Breast epithelium (tissue), 4 donors: Measurements from ENCODE around the gene DNAJC22. TPM values are rescaled to one million over a fixed set of nuclear protein-coding genes. Genes with fewer than 3 reads are reported as not detected.

ENCODE experiments used
- DNase-seq, 2 donors: peaks; one replicate each; pipeline ENCODE4 v3.0.0-alpha.2; 2019; ENCODE audit warnings: low spot score in 2 of 2
- H3K27ac ChIP-seq, 2 donors: fragments of 200-600 bp; sonication (generic) in 1 of 2; one replicate each; pipeline ENCODE4 v1.5.1; 2016 to 2019; ENCODE audit warnings: mild to moderate bottlenecking in 1 of 2
- H3K27me3 ChIP-seq, 2 donors: fragments of 200-600 bp; sonication (generic) in 1 of 2; one replicate each; pipeline versions ENCODE4 v1.5.1 to v1.6.0; 2017 to 2019; ENCODE audit warnings: control low read depth in 1 of 2, mild to moderate bottlenecking in 1 of 2
- H3K36me3 ChIP-seq: fragments of 200-600 bp; one replicate; pipeline ENCODE4 v1.5.1; 2019
- H3K4me1 ChIP-seq, 2 donors: fragments of 200-600 bp; sonication (generic); one replicate each; pipeline ENCODE4 v1.5.1; 2016 to 2019; ENCODE audit warnings: control low read depth in 1 of 2
- H3K4me3 ChIP-seq, 3 donors: fragments of 200-600 bp; sonication (generic); 1 replicate in 2 of 3; 2 replicates in 1 of 3; pipeline ENCODE4 v1.5.1; 2016 to 2019; ENCODE audit warnings: mild to moderate bottlenecking in 3 of 3, moderate library complexity in 2 of 3
- H3K9me3 ChIP-seq, 2 donors: fragments of 200-600 bp; sonication (generic) in 1 of 2; one replicate each; pipeline ENCODE4 v1.5.1; 2016 to 2019; ENCODE audit warnings: control low read depth in 1 of 2
- POLR2A ChIP-seq: fragments of 450-650 bp; IDR thresholded peaks from one replicate; pipeline ENCODE4 v1.6.1; 2016; ENCODE audit warnings: antibody characterized with exemption, mild to moderate bottlenecking, moderate library complexity
- POLR2AphosphoS5 ChIP-seq, 3 donors: sonication (generic); formaldehyde crosslinking; IDR thresholded peaks; one replicate each; pipeline ENCODE4 v1.6.1; 2017; ENCODE audit warnings: antibody characterized with exemption in 3 of 3
- intact Hi-C: fragments of 100-400 bp; cut with DNase I; formaldehyde crosslinking; loops from one replicate; pipeline ENCODE4 v1.15.1; 2023; ENCODE audit warnings: low total_unique reads
- total RNA-seq, 3 donors: library from RNA; depleted of rRNA; stranded (reverse); fragments of >200 nt; gene quantifications; one replicate each; pipeline ENCODE4 v1.1.0, GENCODE V29; 2016
- TF ChIP-seq, protein P1 (sequence below), 3 donors: fragments of 450-650 bp; IDR thresholded peaks; one replicate each; pipeline ENCODE4 v1.5.1; 2016 to 2017; ENCODE audit warnings: antibody characterized with exemption in 3 of 3, mild to moderate bottlenecking in 3 of 3, moderate library complexity in 3 of 3

The DNAJC22 gene
- total RNA-seq, 3 donors from 2014 or later: 3.6 to 5.0 TPM; not detected in 1

DNA sequence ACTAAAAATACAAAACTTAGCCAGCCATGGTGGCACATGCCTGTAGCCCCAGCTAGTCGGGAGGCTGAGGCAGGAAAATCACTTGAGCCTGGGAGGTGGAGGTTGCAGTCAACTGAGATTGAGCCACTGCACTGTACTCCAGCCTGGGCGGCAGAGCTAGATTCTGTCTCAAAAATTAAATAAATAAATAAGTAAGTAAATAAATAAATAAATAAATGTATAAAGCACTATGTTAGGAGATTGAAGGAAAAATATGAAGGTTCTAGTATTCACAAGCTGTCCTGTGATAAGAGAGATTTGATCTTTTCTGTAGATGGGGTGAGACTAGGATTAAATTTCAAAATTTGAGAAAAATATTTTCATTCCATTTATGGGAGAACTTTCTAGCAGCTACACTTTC is 5.7 kb downstream of the DNAJC22 start:
- intact Hi-C loops: no loop called here
- Histone ChIP-seq H3K36me3 (no peaks in the 10 kb centered on the region), H3K27me3 (peaks cover 0 to 9% of the 10 kb centered on the region in 2 donors), H3K9me3 (no peaks in the 10 kb centered on the region), H3K4me1 (peaks cover 2 to 8% of the 10 kb centered on the region in 2 donors), H3K27ac (no peak overlapping the region), H3K4me3 (no peak overlapping the region)
- TF ChIP-seq POLR2A: no peak
- TF ChIP-seq, protein P1, sequence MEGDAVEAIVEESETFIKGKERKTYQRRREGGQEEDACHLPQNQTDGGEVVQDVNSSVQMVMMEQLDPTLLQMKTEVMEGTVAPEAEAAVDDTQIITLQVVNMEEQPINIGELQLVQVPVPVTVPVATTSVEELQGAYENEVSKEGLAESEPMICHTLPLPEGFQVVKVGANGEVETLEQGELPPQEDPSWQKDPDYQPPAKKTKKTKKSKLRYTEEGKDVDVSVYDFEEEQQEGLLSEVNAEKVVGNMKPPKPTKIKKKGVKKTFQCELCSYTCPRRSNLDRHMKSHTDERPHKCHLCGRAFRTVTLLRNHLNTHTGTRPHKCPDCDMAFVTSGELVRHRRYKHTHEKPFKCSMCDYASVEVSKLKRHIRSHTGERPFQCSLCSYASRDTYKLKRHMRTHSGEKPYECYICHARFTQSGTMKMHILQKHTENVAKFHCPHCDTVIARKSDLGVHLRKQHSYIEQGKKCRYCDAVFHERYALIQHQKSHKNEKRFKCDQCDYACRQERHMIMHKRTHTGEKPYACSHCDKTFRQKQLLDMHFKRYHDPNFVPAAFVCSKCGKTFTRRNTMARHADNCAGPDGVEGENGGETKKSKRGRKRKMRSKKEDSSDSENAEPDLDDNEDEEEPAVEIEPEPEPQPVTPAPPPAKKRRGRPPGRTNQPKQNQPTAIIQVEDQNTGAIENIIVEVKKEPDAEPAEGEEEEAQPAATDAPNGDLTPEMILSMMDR (IDR thresholded peaks at IDR 0.05): no peak
- no peak for DNase-seq

GRCh38 chr12:49355913-49356312 is 9.2 kb downstream of the DNAJC22 start:
- DNase-seq: no peak
- no peaks in the 10 kb centered on the region for H3K4me1 ChIP-seq
- TF ChIP-seq POLR2A: no peak
- TF ChIP-seq, protein P1 (IDR thresholded peaks at IDR 0.05): no peak
- no peak for TF ChIP-seq POLR2AphosphoS5 (IDR thresholded peaks at IDR 0.05)
- H3K27me3 ChIP-seq: no peaks in the 10 kb centered on the region
- no peaks in the 10 kb centered on the region for H3K36me3 ChIP-seq
- no peak overlapping the region for H3K4me3 ChIP-seq
- intact Hi-C loops: no loop called here
- H3K27ac ChIP-seq: no peak overlapping the region
- no peaks in the 10 kb centered on the region for H3K9me3 ChIP-seq

DNA sequence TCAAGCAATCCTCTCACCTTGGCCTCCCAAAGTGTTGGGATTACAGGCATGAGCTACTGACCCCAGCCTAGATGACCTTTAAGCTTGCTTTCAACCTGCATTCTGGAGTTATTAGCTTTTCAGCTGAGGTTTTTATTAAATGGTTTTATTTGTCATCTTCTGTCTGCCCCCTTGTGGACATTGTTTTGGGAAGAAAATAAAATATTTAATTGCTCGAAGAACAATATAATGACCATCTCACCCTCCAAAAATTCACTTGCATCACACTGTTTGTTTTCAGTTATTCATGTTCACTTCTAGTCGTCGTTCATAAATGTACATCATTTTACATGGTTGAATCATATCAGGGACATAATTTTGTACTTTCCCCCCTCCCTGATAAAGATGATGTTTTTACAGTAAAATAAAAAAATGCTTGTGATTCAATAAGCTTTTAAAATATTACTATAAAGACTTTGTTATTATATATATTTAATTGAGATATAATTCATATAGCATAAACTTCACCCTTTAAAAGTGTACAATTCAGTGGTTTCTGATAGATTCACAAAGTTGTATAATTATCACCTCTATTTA is 10.5 kb downstream of the DNAJC22 start:
- Histone ChIP-seq H3K9me3 (no peaks in the 10 kb centered on the region), H3K27me3 (no peaks in the 10 kb centered on the region), H3K27ac (no peak overlapping the region), H3K36me3 (no peaks in the 10 kb centered on the region), H3K4me1 (no peaks in the 10 kb centered on the region), H3K4me3 (no peak overlapping the region)
- TF ChIP-seq, protein P1 (IDR thresholded peaks at IDR 0.05): peak; percentile 21 to 36 (median 27)
- no peak for TF ChIP-seq POLR2A
- TF ChIP-seq POLR2AphosphoS5 (IDR thresholded peaks at IDR 0.05): no peak
- DNase-seq: no peak
- intact Hi-C loops: no loop called here

DNA sequence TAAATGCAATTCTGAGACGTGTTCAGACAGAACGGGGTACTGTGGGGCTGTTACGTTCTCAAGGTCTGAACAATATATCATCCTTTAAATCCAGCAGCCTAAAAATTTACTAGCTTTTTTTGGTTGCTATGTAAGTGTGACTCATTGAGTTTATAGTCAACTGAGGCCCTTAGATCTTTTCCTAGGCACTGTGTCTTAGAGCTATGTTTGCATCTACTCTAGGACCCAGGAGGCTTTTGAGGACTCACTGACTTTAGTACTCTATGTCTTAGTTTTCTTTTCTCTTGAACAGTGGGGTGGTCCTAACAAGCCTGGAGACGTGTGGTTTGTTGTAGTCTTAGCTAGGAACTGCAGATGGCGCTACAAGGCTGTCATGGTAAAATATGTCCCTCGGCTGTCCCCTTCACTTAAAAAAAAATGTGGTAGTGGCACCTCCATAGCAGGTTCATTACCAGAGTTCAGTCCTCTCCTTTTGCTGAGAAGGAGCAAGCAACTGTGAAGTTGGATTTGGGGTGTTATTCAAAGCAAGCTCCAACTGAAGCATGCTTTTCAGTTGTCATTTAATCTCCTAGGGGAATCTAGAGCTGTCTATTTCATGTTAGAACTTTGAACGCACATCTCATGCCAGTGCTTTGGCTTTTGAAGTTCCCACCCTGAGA is 11.9 kb downstream of the DNAJC22 start:
- no peak for DNase-seq
- Histone ChIP-seq H3K27me3 (no peaks in the 10 kb centered on the region), H3K4me1 (no peaks in the 10 kb centered on the region), H3K36me3 (no peaks in the 10 kb centered on the region), H3K9me3 (no peaks in the 10 kb centered on the region), H3K27ac (no peak overlapping the region), H3K4me3 (no peak overlapping the region)
- TF ChIP-seq POLR2A: no peak
- TF ChIP-seq, protein P1 (IDR thresholded peaks at IDR 0.05): peak; percentile 13 to 73 (median 73)
- intact Hi-C loops: no loop called here

- Histone ChIP-seq H3K27me3 (no peaks in the 10 kb centered on the region), H3K4me3 (no peak overlapping the region), H3K9me3 (no peaks in the 10 kb centered on the region), H3K4me1 (no peaks in the 10 kb centered on the region), H3K36me3 (no peaks in the 10 kb centered on the region), H3K27ac (no peak overlapping the region)
- no peak for DNase-seq
- intact Hi-C loops: no loop called here
- TF ChIP-seq POLR2AphosphoS5 (IDR thresholded peaks at IDR 0.05) (no peak), POLR2A (no peak)
- TF ChIP-seq, protein P1 (IDR thresholded peaks at IDR 0.05): no peak
Measured at GRCh38 chr12:49359671-49360070, 13.0 kb downstream of the DNAJC22 start.
